H9 (cell line): Measurements from ENCODE around the gene CD84. TPM values are rescaled to one million over a fixed set of nuclear protein-coding genes. Genes with fewer than 3 reads are reported as not detected.

ENCODE experiments used
- DNase-seq: peaks from one replicate; pipeline ENCODE4 v3.0.0-alpha.2; 2017
- H2AFZ ChIP-seq: one replicate; pipeline ENCODE4 v1.6.1; 2013; ENCODE audit warnings: mild to moderate bottlenecking, low read length, control low read depth, moderate library complexity
- H2AK5ac ChIP-seq: 2 replicates; pipeline ENCODE4 v1.6.1; 2013; ENCODE audit warnings: low read length, control low read depth, mixed read lengths; ENCODE audit not compliant: insufficient read length
- H2BK120ac ChIP-seq: one replicate; pipeline ENCODE4 v1.6.1; 2013; ENCODE audit warnings: low read depth, mild to moderate bottlenecking, low read length, control low read depth, inconsistent platforms; ENCODE audit not compliant: poor library complexity, severe bottlenecking
- H2BK12ac ChIP-seq: 2 replicates; pipeline ENCODE4 v1.6.1; 2013; ENCODE audit warnings: low read length, control low read depth, mixed read lengths, low read depth; ENCODE audit not compliant: insufficient read length
- H2BK15ac ChIP-seq: 2 replicates; pipeline ENCODE4 v1.6.1; 2013; ENCODE audit warnings: low read depth, low read length, control low read depth
- H2BK20ac ChIP-seq: one replicate; pipeline ENCODE4 v1.6.1; 2013; ENCODE audit warnings: low read depth, mild to moderate bottlenecking, low read length, control low read depth, inconsistent platforms; ENCODE audit not compliant: poor library complexity, severe bottlenecking
- H2BK5ac ChIP-seq: 2 replicates; pipeline ENCODE4 v1.6.1; 2013; ENCODE audit warnings: low read length, control low read depth, mixed read lengths; ENCODE audit not compliant: insufficient read length
- H3K14ac ChIP-seq: 2 replicates; pipeline ENCODE4 v1.6.1; 2013; ENCODE audit warnings: low read length, control low read depth; ENCODE audit not compliant: insufficient read depth
- H3K18ac ChIP-seq: 2 replicates; pipeline ENCODE4 v1.6.1; 2013; ENCODE audit warnings: low read depth, mild to moderate bottlenecking, mixed read lengths, low read length, control low read depth; ENCODE audit not compliant: insufficient read length
- H3K23ac ChIP-seq: 2 replicates; pipeline ENCODE4 v1.6.1; 2013; ENCODE audit warnings: low read length, control low read depth, mixed read lengths, low read depth; ENCODE audit not compliant: insufficient read length
- H3K23me2 ChIP-seq: 2 replicates; pipeline ENCODE4 v1.6.1; 2013; ENCODE audit warnings: low read depth, mild to moderate bottlenecking, mixed read lengths, low read length, control low read depth; ENCODE audit not compliant: insufficient read length, poor library complexity, severe bottlenecking
- H3K27ac ChIP-seq: 2 replicates; pipeline ENCODE4 v1.5.1; 2013; ENCODE audit warnings: low read length, control low read depth, mixed read lengths, low read depth; ENCODE audit not compliant: insufficient read length
- H3K27me3 ChIP-seq: 2 replicates; pipeline ENCODE4 v1.6.1; 2013; ENCODE audit warnings: low read length, control low read depth, inconsistent platforms; ENCODE audit not compliant: insufficient read depth
- H3K4ac ChIP-seq: 2 replicates; pipeline ENCODE4 v1.6.1; 2013; ENCODE audit warnings: low read depth, mild to moderate bottlenecking, control low read depth, inconsistent platforms, low read length, moderate library complexity
- H3K4me1 ChIP-seq: 2 replicates; pipeline ENCODE4 v1.6.1; 2013; ENCODE audit warnings: low read length, control low read depth, inconsistent platforms; ENCODE audit not compliant: insufficient read depth
- H3K4me2 ChIP-seq: 2 replicates; pipeline ENCODE4 v1.6.1; 2013; ENCODE audit warnings: low read length, control low read depth, mixed read lengths; ENCODE audit not compliant: insufficient read length, insufficient read depth
- H3K56ac ChIP-seq: 2 replicates; pipeline ENCODE4 v1.6.1; 2013; ENCODE audit warnings: low read depth, mild to moderate bottlenecking, mixed read lengths, low read length, control low read depth; ENCODE audit not compliant: insufficient read length
- H3K79me1 ChIP-seq: 2 replicates; pipeline ENCODE4 v1.6.1; 2013; ENCODE audit warnings: low read depth, mild to moderate bottlenecking, moderate library complexity, low read length, control low read depth, inconsistent platforms; ENCODE audit not compliant: insufficient read depth, poor library complexity, severe bottlenecking
- H3K79me2 ChIP-seq: 2 replicates; pipeline ENCODE4 v1.6.1; 2013; ENCODE audit warnings: low read length, control low read depth, inconsistent platforms; ENCODE audit not compliant: insufficient read depth
- H3K9ac ChIP-seq: 2 replicates; pipeline ENCODE4 v1.6.1; 2013; ENCODE audit warnings: low read length, control low read depth, mixed read lengths; ENCODE audit not compliant: insufficient read length; ENCODE audit errors: extremely low read depth
- H3K9me3 ChIP-seq: one replicate; pipeline ENCODE4 v1.6.1; 2013; ENCODE audit warnings: low read depth, low read length, inconsistent platforms; ENCODE audit not compliant: control insufficient read depth
- H3T11ph ChIP-seq: one replicate; pipeline ENCODE4 v1.6.1; 2013; ENCODE audit warnings: mild to moderate bottlenecking, low read length, control low read depth, inconsistent platforms
- H4K20me1 ChIP-seq: one replicate; pipeline ENCODE4 v1.6.1; 2013; ENCODE audit not compliant: control insufficient read depth, insufficient read length, insufficient read depth
- H4K5ac ChIP-seq: 2 replicates; pipeline ENCODE4 v1.6.1; 2013; ENCODE audit warnings: low read depth, mild to moderate bottlenecking, mixed read lengths, low read length, control low read depth; ENCODE audit not compliant: insufficient read length
- H4K8ac ChIP-seq: replicated peaks from 2 replicates; pipeline ENCODE4 v1.6.1; 2013; ENCODE audit warnings: low read length, control low read depth, mixed read lengths, low read depth; ENCODE audit not compliant: insufficient read length
- H4K91ac ChIP-seq: 2 replicates; pipeline ENCODE4 v1.6.1; 2013; ENCODE audit warnings: low read depth, mild to moderate bottlenecking, moderate library complexity, mixed read lengths, low read length, control low read depth; ENCODE audit not compliant: insufficient read length
- H3K27ac Mint-ChIP-seq, 3 experiments: 2 replicates in 2 of 3; 3 replicates in 1 of 3; pipeline ENCODE4 v1.8.0; 2020 to 2021; ENCODE audit warnings: mixed read lengths in 3 of 3, mild to moderate bottlenecking in 1 of 3, moderate library complexity in 1 of 3
- H3K27me3 Mint-ChIP-seq: 2 replicates; pipeline ENCODE4 v1.8.0; 2021; ENCODE audit warnings: low read depth, mild to moderate bottlenecking, moderate library complexity, mixed read lengths
- H3K36me3 Mint-ChIP-seq, 3 experiments: 2 replicates in 2 of 3; 3 replicates in 1 of 3; pipeline ENCODE4 v1.8.0; 2020 to 2021; ENCODE audit warnings: low read depth in 3 of 3, mixed read lengths in 3 of 3; ENCODE audit not compliant: insufficient read depth in 1 of 3
- H3K4me1 Mint-ChIP-seq, 2 experiments: 2 replicates each; pipeline ENCODE4 v1.8.0; 2020; ENCODE audit warnings: mixed read lengths in 2 of 2
- H3K4me3 Mint-ChIP-seq, 2 experiments: 2 replicates in 1 of 2; 3 replicates in 1 of 2; pipeline ENCODE4 v1.8.0; 2020 to 2021; ENCODE audit warnings: mild to moderate bottlenecking in 2 of 2, mixed read lengths in 2 of 2, moderate library complexity in 1 of 2
- H3K9me3 Mint-ChIP-seq, 2 experiments: 2 replicates in 1 of 2; 3 replicates in 1 of 2; pipeline ENCODE4 v1.8.0; 2020; ENCODE audit warnings: mild to moderate bottlenecking in 2 of 2, mixed read lengths in 2 of 2, moderate library complexity in 1 of 2
- WGBS: extraction: QIAGEN DNeasy Blood & Tissue Kit; methylation state at CpG from one replicate; pipeline ENCODE4 v1.1.7; 2013; ENCODE audit warnings: missing lambda C conversion rate, low lambda C conversion rate, mixed read lengths; ENCODE audit not compliant: insufficient read length; ENCODE audit errors: extremely low coverage; 5-methylcytosine and 5-hydroxymethylcytosine counted together
- total RNA-seq: library from RNA; stranded (reverse); gene quantifications from 2 replicates; pipeline ENCODE4 v1.2.1, GENCODE V29; 2021
- TF ChIP-seq, protein P1 (sequence below): fragments of 200-600 bp; sonication (generic); conservative IDR thresholded peaks from 3 replicates; pipeline ENCODE4 v1.8.0; 2021; ENCODE audit warnings: antibody characterized with exemption, mild to moderate bottlenecking

Gene CD84
- total RNA-seq, 1 experiment from 2014 or later = not detected

- no peak overlapping the region for H2BK12ac ChIP-seq
- H3K4ac ChIP-seq = no peak overlapping the region
- Mint-ChIP-seq H3K4me1 (peaks cover 0 to 9% of the 10 kb centered on the region in 2 experiments; a peak in 2 of 4 replicates), H3K9me3 (peaks cover 0 to 3% of the 10 kb centered on the region in 2 experiments; a peak in 2 of 5 replicates), H3K4me3 (no peak overlapping the region), H3K27ac (no peak overlapping the region), H3K36me3 (peaks cover 4 to 6% (median 5%) of the 10 kb centered on the region in 3 experiments; a peak in 6 of 7 replicates), H3K27me3 (no peaks in the 10 kb centered on the region)
- no peak overlapping the region for H3K4me2 ChIP-seq
- H3T11ph ChIP-seq = no peak overlapping the region
- H2BK5ac ChIP-seq = no peak overlapping the region
- H2AFZ ChIP-seq = no peak overlapping the region
- no peak overlapping the region for H2AK5ac ChIP-seq
- H2BK15ac ChIP-seq = no peak overlapping the region
- H3K27me3 ChIP-seq = no peaks in the 10 kb centered on the region
- H3K23me2 ChIP-seq = no peaks in the 10 kb centered on the region
- no peak overlapping the region for H3K27ac ChIP-seq
- no peaks in the 10 kb centered on the region for H3K9me3 ChIP-seq
- H3K4me1 ChIP-seq = no peaks in the 10 kb centered on the region
- H3K79me2 ChIP-seq = no peaks in the 10 kb centered on the region
- no peaks in the 10 kb centered on the region for H4K20me1 ChIP-seq
- H4K91ac ChIP-seq = no peak overlapping the region
- no peak overlapping the region for H2BK20ac ChIP-seq
- no peak for DNase-seq
- no peak overlapping the region for H4K8ac ChIP-seq
- H3K79me1 ChIP-seq = no peaks in the 10 kb centered on the region
- no CpG with 5 or more reads among the region's 1 CpG for WGBS
- H3K14ac ChIP-seq = no peak overlapping the region
- no peak overlapping the region for H3K18ac ChIP-seq
- no peak overlapping the region for H4K5ac ChIP-seq
- H3K23ac ChIP-seq = no peak overlapping the region
- no peak overlapping the region for H2BK120ac ChIP-seq
- TF ChIP-seq, protein P1, sequence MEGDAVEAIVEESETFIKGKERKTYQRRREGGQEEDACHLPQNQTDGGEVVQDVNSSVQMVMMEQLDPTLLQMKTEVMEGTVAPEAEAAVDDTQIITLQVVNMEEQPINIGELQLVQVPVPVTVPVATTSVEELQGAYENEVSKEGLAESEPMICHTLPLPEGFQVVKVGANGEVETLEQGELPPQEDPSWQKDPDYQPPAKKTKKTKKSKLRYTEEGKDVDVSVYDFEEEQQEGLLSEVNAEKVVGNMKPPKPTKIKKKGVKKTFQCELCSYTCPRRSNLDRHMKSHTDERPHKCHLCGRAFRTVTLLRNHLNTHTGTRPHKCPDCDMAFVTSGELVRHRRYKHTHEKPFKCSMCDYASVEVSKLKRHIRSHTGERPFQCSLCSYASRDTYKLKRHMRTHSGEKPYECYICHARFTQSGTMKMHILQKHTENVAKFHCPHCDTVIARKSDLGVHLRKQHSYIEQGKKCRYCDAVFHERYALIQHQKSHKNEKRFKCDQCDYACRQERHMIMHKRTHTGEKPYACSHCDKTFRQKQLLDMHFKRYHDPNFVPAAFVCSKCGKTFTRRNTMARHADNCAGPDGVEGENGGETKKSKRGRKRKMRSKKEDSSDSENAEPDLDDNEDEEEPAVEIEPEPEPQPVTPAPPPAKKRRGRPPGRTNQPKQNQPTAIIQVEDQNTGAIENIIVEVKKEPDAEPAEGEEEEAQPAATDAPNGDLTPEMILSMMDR = no peak
- H3K9ac ChIP-seq = no peak overlapping the region
- H3K56ac ChIP-seq = no peak overlapping the region
These were observed 44.6 kb upstream of the CD84 start for GRCh38 chr1:160623862-160624261.
